Hepatocyte (in vitro differentiated cells): ENCODE results near the gene STARD13. TPM values are rescaled to one million over a fixed set of nuclear protein-coding genes. Genes with fewer than 3 reads are reported as not detected.

Experiments
- DNase-seq: peaks from one replicate; pipeline ENCODE4 v3.0.0-alpha.2; 2016; ENCODE audit warnings: low spot score
- H2AFZ ChIP-seq: fragments of 200-600 bp; sonication (generic); 2 replicates; pipeline ENCODE4 v1.6.0; 2016; ENCODE audit warnings: antibody characterized with exemption, mild to moderate bottlenecking
- H3K27ac ChIP-seq: fragments of 200-600 bp; sonication (generic); 2 replicates; pipeline ENCODE4 v1.5.1; 2016; ENCODE audit warnings: mild to moderate bottlenecking
- H3K27me3 ChIP-seq: fragments of 200-600 bp; sonication (generic); 2 replicates; pipeline ENCODE4 v1.6.1; 2016
- H3K36me3 ChIP-seq: fragments of 200-600 bp; sonication (generic); replicated peaks from 2 replicates; pipeline ENCODE4 v1.5.1; 2016; ENCODE audit warnings: low read depth; ENCODE audit not compliant: insufficient read depth
- H3K4me1 ChIP-seq: fragments of 200-600 bp; sonication (generic); 2 replicates; pipeline ENCODE4 v1.5.1; 2016; ENCODE audit warnings: mild to moderate bottlenecking, moderate library complexity; ENCODE audit not compliant: insufficient read depth
- H3K4me2 ChIP-seq: fragments of 200-600 bp; sonication (generic); 2 replicates; pipeline ENCODE4 v1.6.0; 2016
- H3K4me3 ChIP-seq: fragments of 200-600 bp; sonication (generic); 2 replicates; pipeline ENCODE4 v1.5.1; 2016; ENCODE audit warnings: mild to moderate bottlenecking
- H3K79me2 ChIP-seq: fragments of 200-600 bp; sonication (generic); 2 replicates; pipeline ENCODE4 v1.6.0; 2017; ENCODE audit warnings: mild to moderate bottlenecking
- H3K9me2 ChIP-seq: fragments of 200-600 bp; sonication (generic); replicated peaks from 2 replicates; pipeline ENCODE4 v1.6.0; 2017; ENCODE audit warnings: mild to moderate bottlenecking; ENCODE audit not compliant: insufficient read depth
- H3K9me3 ChIP-seq: fragments of 200-600 bp; sonication (generic); 2 replicates; pipeline ENCODE4 v1.5.1; 2016; ENCODE audit warnings: low read depth, mild to moderate bottlenecking
- H4K20me1 ChIP-seq: fragments of 200-600 bp; sonication (generic); 2 replicates; pipeline ENCODE4 v1.6.0; 2016; ENCODE audit warnings: mild to moderate bottlenecking; ENCODE audit not compliant: insufficient read depth, poor library complexity, severe bottlenecking
- EZH2 ChIP-seq: fragments of 200-600 bp; sonication (generic); IDR thresholded peaks from 2 replicates; pipeline ENCODE4 v1.6.1; 2016; ENCODE audit warnings: antibody characterized with exemption, mild to moderate bottlenecking, borderline replicate concordance
- EZH2phosphoT487 ChIP-seq: fragments of 200-600 bp; sonication (generic); IDR thresholded peaks from one replicate; pipeline ENCODE4 v1.6.1; 2018; ENCODE audit warnings: antibody characterized with exemption, mild to moderate bottlenecking, low read depth, moderate library complexity; ENCODE audit not compliant: unreplicated experiment, severe bottlenecking
- WGBS: methylation state at CpG from one replicate; pipeline ENCODE4 v1.1.6; 2016; ENCODE audit warnings: low lambda C conversion rate; ENCODE audit errors: missing lambda C conversion rate; 5-methylcytosine and 5-hydroxymethylcytosine counted together
- polyA plus RNA-seq: library from polyadenylated mRNA; unstranded; fragments of >200 nt; fragmentation: Nextera tagmentation; extraction: Ambion mirVana; gene quantifications from 2 replicates; pipeline ENCODE4 v1.2.1, GENCODE V29; 2016
- total RNA-seq: library from RNA; depleted of rRNA; stranded (reverse); fragments of >200 nt; gene quantifications from 2 replicates; pipeline ENCODE4 v1.2.3, GENCODE V29; 2014
- TF ChIP-seq, protein P1 (sequence below): fragments of 200-600 bp; sonication (generic); IDR thresholded peaks from 2 replicates; pipeline ENCODE4 v1.5.1; 2016; ENCODE audit warnings: antibody characterized with exemption, mild to moderate bottlenecking; ENCODE audit not compliant: poor library complexity

STARD13 gene
- total and polyA plus RNA-seq, 2 experiments from 2014 or later = 5.4 to 13.5 TPM

DNA sequence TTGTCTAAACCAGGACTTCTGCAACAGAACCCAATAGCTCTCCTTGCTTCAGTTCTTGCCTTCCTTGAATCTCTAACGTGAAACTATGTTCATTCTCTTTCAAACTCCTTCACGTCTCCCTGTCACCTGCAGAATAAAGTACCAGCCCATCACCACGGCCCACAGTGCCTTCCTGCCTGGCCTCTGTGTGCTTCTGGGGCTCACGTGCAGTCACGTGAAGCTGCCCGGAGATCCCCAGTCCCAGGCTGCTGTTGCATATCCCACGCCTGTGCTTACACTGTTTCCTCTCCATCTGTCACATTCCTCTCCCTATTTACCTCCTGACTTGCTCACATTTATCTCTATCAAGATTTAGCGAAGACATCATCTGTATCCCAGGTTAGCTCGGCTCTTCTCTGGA, 102.8 kb downstream of the STARD13 start:
- H3K4me2 ChIP-seq = no peak overlapping the region
- H3K4me1 ChIP-seq = peaks cover 41% of the 10 kb centered on the region
- H3K9me3 ChIP-seq = no peaks in the 10 kb centered on the region
- no peak overlapping the region for H2AFZ ChIP-seq
- no peak for DNase-seq
- no peaks in the 10 kb centered on the region for H3K27me3 ChIP-seq
- no peak overlapping the region for H3K4me3 ChIP-seq
- H3K9me2 ChIP-seq = no peaks in the 10 kb centered on the region
- TF ChIP-seq, protein P1, sequence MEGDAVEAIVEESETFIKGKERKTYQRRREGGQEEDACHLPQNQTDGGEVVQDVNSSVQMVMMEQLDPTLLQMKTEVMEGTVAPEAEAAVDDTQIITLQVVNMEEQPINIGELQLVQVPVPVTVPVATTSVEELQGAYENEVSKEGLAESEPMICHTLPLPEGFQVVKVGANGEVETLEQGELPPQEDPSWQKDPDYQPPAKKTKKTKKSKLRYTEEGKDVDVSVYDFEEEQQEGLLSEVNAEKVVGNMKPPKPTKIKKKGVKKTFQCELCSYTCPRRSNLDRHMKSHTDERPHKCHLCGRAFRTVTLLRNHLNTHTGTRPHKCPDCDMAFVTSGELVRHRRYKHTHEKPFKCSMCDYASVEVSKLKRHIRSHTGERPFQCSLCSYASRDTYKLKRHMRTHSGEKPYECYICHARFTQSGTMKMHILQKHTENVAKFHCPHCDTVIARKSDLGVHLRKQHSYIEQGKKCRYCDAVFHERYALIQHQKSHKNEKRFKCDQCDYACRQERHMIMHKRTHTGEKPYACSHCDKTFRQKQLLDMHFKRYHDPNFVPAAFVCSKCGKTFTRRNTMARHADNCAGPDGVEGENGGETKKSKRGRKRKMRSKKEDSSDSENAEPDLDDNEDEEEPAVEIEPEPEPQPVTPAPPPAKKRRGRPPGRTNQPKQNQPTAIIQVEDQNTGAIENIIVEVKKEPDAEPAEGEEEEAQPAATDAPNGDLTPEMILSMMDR = no peak
- TF ChIP-seq EZH2phosphoT487 (no peak), EZH2 (no peak)
- peaks cover 31% of the 10 kb centered on the region for H3K79me2 ChIP-seq
- WGBS = 79% methylated on average over 9 of the region's 9 CpGs
- H4K20me1 ChIP-seq = no peaks in the 10 kb centered on the region
- no peaks in the 10 kb centered on the region for H3K36me3 ChIP-seq
- no peak overlapping the region for H3K27ac ChIP-seq

GRCh38 chr13:33181264-33181663, 104.3 kb downstream of the STARD13 start:
- Histone ChIP-seq H4K20me1 (no peaks in the 10 kb centered on the region), H3K27me3 (no peaks in the 10 kb centered on the region), H3K27ac (peak overlapping the region; percentile 87), H2AFZ (no peak overlapping the region), H3K9me3 (no peaks in the 10 kb centered on the region), H3K4me3 (no peak overlapping the region), H3K4me1 (peaks cover 46% of the 10 kb centered on the region), H3K36me3 (no peaks in the 10 kb centered on the region), H3K4me2 (peak overlapping the region; percentile 62), H3K79me2 (peaks cover 31% of the 10 kb centered on the region), H3K9me2 (no peaks in the 10 kb centered on the region)
- TF ChIP-seq, protein P1 = no peak
- TF ChIP-seq EZH2phosphoT487 = no peak
- no peak for TF ChIP-seq EZH2
- no peak for DNase-seq

DNA sequence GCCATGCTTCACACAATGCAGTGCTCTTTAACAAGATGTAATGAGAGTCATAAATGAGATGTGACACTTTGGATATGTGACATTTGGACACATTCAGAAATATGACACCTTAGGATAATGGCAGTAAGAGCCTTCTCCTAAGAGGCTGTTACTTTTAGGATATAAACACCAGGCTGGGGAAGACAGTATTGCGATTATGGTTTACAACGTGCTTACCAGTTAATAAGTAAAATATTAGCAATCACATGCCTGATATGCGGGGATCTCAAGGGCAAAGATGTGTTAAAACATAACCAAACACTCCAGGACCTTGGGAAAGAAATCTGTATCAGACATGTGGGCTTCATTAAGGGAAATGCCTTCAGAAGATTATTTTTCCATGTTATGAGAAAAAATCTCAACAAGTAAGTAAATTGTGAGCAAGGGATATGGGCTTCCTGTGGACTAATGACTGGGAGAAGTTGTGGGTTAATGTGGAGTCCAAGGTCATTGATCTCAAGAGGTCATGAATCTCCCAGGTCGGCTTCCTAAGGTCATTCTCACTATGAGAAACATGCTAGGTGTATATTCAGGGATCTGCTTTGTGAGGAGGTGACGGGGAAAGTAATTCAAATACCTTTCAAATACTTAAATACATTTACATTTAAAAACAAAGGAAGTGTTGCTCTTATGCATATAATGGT, 105.3 kb downstream of the STARD13 start:
- no peaks in the 10 kb centered on the region for H3K9me2 ChIP-seq
- no peak overlapping the region for H3K4me3 ChIP-seq
- H3K79me2 ChIP-seq = peaks cover 26% of the 10 kb centered on the region
- H4K20me1 ChIP-seq = no peaks in the 10 kb centered on the region
- TF ChIP-seq EZH2phosphoT487 = no peak
- no peak for TF ChIP-seq EZH2
- TF ChIP-seq, protein P1 = no peak
- no peak overlapping the region for H2AFZ ChIP-seq
- H3K4me2 ChIP-seq = peak overlapping the region; percentile 62
- peak; percentile 15 for DNase-seq
- H3K4me1 ChIP-seq = peaks cover 51% of the 10 kb centered on the region
- H3K36me3 ChIP-seq = no peaks in the 10 kb centered on the region
- no peaks in the 10 kb centered on the region for H3K27me3 ChIP-seq
- no peaks in the 10 kb centered on the region for H3K9me3 ChIP-seq
- WGBS = 38% methylated on average over 5 of the region's 5 CpGs
- peak overlapping the region; percentile 87 for H3K27ac ChIP-seq
